GM21515 (cell line): ENCODE results near the gene TMPRSS6.

ENCODE experiments used
- ATAC-seq: cut with Tn5 transposase; IDR thresholded peaks from one replicate; pipeline ENCODE4 v1.9.1; 2021; ENCODE audit not compliant: unreplicated experiment

The TMPRSS6 gene

GRCh38 chr22:37140686-37141323, 31.3 kb upstream of the TMPRSS6 start:
- ATAC-seq: no peak

GRCh38 chr22:37139762-37140161, 30.2 kb upstream of the TMPRSS6 start:
- no peak for ATAC-seq

- ATAC-seq: no peak
Observed at GRCh38 chr22:37138849-37139561, 29.5 kb upstream of the TMPRSS6 start.

GRCh38 chr22:37137903-37138665, 28.6 kb upstream of the TMPRSS6 start:
- ATAC-seq: no peak

- no peak for ATAC-seq
Observed at GRCh38 chr22:37137131-37137530, 27.6 kb upstream of the TMPRSS6 start.

- no peak for ATAC-seq
Observed at GRCh38 chr22:37135023-37135422, 25.5 kb upstream of the TMPRSS6 start.

GRCh38 chr22:37133304-37134018, 23.9 kb upstream of the TMPRSS6 start:
- no peak for ATAC-seq

GRCh38 chr22:37132773-37133172, 23.3 kb upstream of the TMPRSS6 start:
- ATAC-seq: no peak

GRCh38 chr22:37129866-37130441, 20.4 kb upstream of the TMPRSS6 start:
- ATAC-seq: no peak

GRCh38 chr22:37128555-37129281, 19.2 kb upstream of the TMPRSS6 start:
- ATAC-seq: no peak

- no peak for ATAC-seq
Observed at GRCh38 chr22:37127350-37127878, 17.9 kb upstream of the TMPRSS6 start.

- ATAC-seq: no peak
Observed at GRCh38 chr22:37126882-37127281, 17.4 kb upstream of the TMPRSS6 start.

GRCh38 chr22:37126383-37126782, 16.9 kb upstream of the TMPRSS6 start:
- no peak for ATAC-seq

- no peak for ATAC-seq
Observed at GRCh38 chr22:37123649-37124048, 14.1 kb upstream of the TMPRSS6 start.

GRCh38 chr22:37122598-37123180, 13.2 kb upstream of the TMPRSS6 start:
- ATAC-seq: no peak

GRCh38 chr22:37121887-37122591, 12.5 kb upstream of the TMPRSS6 start:
- no peak for ATAC-seq

- ATAC-seq: no peak
Observed at GRCh38 chr22:37120569-37121340, 11.2 kb upstream of the TMPRSS6 start.

- ATAC-seq: no peak
Observed at GRCh38 chr22:37119872-37120271, 10.4 kb upstream of the TMPRSS6 start.
